ENCODE results near the gene HOXD13. TPM values are rescaled to one million over a fixed set of nuclear protein-coding genes. Genes with fewer than 3 reads are reported as not detected.

HOXD13 gene
- polyA plus RNA-seq, 2 of the 4 experiments (the other 2 are of a cell fraction) = 0.13 to 0.35 TPM

- TF ChIP-seq KDM5A (IDR thresholded peaks at IDR 0.05) (no peak), BCL3 (IDR thresholded peaks at IDR 0.05) (no peak), MAFK (IDR thresholded peaks at IDR 0.05; ENCODE audit: partially characterized antibody) (no peak), RFX5 (IDR thresholded peaks at IDR 0.05) (no peak), MYC (IDR thresholded peaks at IDR 0.05; ENCODE audit: borderline replicate concordance, low read length) (no peak), HEYL (CRISPR knock-in tag; IDR thresholded peaks at IDR 0.05) (no peak), EP300 (IDR thresholded peaks at IDR 0.05) (no peak), FOXS1 (CRISPR knock-in tag; IDR thresholded peaks at IDR 0.05) (no peak), CHD4 (IDR thresholded peaks at IDR 0.05; ENCODE audit: borderline replicate concordance) (no peak), ZC3H11A (IDR thresholded peaks at IDR 0.05) (no peak), KDM1A (IDR thresholded peaks at IDR 0.05; ENCODE audit: low read depth) (no peak), ZSCAN20 (CRISPR knock-in tag; IDR thresholded peaks at IDR 0.05) (no peak), CTCF (IDR thresholded peaks at IDR 0.05) (no peak), TFCP2L1 (CRISPR knock-in tag; IDR thresholded peaks at IDR 0.05) (no peak), HOXB13 (CRISPR knock-in tag; IDR thresholded peaks at IDR 0.05; ENCODE audit: low read depth) (no peak), CBX8 (IDR thresholded peaks at IDR 0.05) (no peak), ESRRA (IDR thresholded peaks at IDR 0.05; ENCODE audit: borderline replicate concordance, low read length) (no peak), FOSB (CRISPR knock-in tag; IDR thresholded peaks at IDR 0.05) (no peak)
- ATAC-seq (no peak), FAIRE-seq (no peak), DNase-seq (ENCODE audit: low read depth in 1 of 2, low spot score in 1 of 2) (no peak)
- Histone ChIP-seq H3K4me3 (no peak overlapping the region), H3K27ac (no peak overlapping the region), H3K4me2 (no peak overlapping the region), H3K9me3 (no peaks in the 10 kb centered on the region), H3K4me1 (peaks cover 24% of the 10 kb centered on the region)
- POLR2A ChIA-PET = no interaction called here
- CTCF ChIA-PET = interaction anchor here (2.6 kb wide), 1 partner anchor 11 kb away, joined by 17 read pairs; no protein-coding TSS in a partner anchor
- 82% methylated on average over 28 of the region's 28 CpGs for WGBS (ENCODE audit: missing lambda C conversion rate)
These were observed 8.1 kb downstream of the HOXD13 start for GRCh38 chr2:176100547-176101140.

GRCh38 chr2:176101216-176101830 lies 8.8 kb downstream of the HOXD13 start:
- H3K9me3 ChIP-seq = no peaks in the 10 kb centered on the region
- H3K27ac ChIP-seq = no peak overlapping the region
- no peak for DNase-seq (ENCODE audit: low read depth in 1 of 2, low spot score in 1 of 2)
- H3K4me2 ChIP-seq = no peak overlapping the region
- no peak overlapping the region for H3K4me3 ChIP-seq
- no peak for ATAC-seq
- no peak for FAIRE-seq
- ChIA-PET CTCF (interaction anchor here (1.3 to 2.6 kb wide), 3 partner anchors 10 to 551 kb away, joined by 3 to 17 read pairs (median 7); no protein-coding TSS in a partner anchor), POLR2A (no interaction called here)
- H3K4me1 ChIP-seq = peaks cover 30% of the 10 kb centered on the region
- TF ChIP-seq FOSB (CRISPR knock-in tag; IDR thresholded peaks at IDR 0.05) = no peak
- TF ChIP-seq E2F6 (IDR thresholded peaks at IDR 0.05; ENCODE audit: borderline replicate concordance, low read depth) = no peak
- no peak for TF ChIP-seq PBX3 (IDR thresholded peaks at IDR 0.05)
- no peak for TF ChIP-seq MYC (IDR thresholded peaks at IDR 0.05; ENCODE audit: borderline replicate concordance, low read length)
- TF ChIP-seq JUN (IDR thresholded peaks at IDR 0.05) = no peak
- no peak for TF ChIP-seq FOXS1 (CRISPR knock-in tag; IDR thresholded peaks at IDR 0.05)
- TF ChIP-seq RNF2 (IDR thresholded peaks at IDR 0.05; ENCODE audit: borderline replicate concordance, low read depth) = no peak
- TF ChIP-seq HEYL (CRISPR knock-in tag; IDR thresholded peaks at IDR 0.05) = no peak
- 67% methylated on average over 2 of the region's 2 CpGs for whole genome bisulfite sequencing (ENCODE audit: missing lambda C conversion rate)

Measured in A549 (cell line).